H1 (cell line): Measurements from ENCODE around the gene DIPK1B. TPM values are rescaled to one million over a fixed set of nuclear protein-coding genes. Genes with fewer than 3 reads are reported as not detected.

Experiments
- CTCF ChIA-PET: fragments of 300-600 bp; sonication (Branson Sonifier 250); formaldehyde crosslinking; loops from one replicate; lab custom pipeline; 2021; ENCODE audit not compliant: partially characterized antibody; lab: Charles Lee
- POLR2A ChIA-PET: fragments of 300-600 bp; sonication (Branson Sonifier 250); formaldehyde crosslinking; loops from one replicate; lab custom pipeline; 2021; ENCODE audit warnings: inconsistent platforms; ENCODE audit not compliant: partially characterized antibody; lab: Charles Lee
- DNase-seq, 2 experiments: peaks; one replicate each; pipeline versions ENCODE4 v3.0.0 to v3.0.0-alpha.2; 2010 to 2022; ENCODE audit warnings: low spot score in 2 of 2, low read depth in 1 of 2, mixed read lengths in 1 of 2
- FAIRE-seq: peaks from 2 replicates; lab custom pipeline; 2011; peaks lifted over from hg19 to GRCh38; lab: Jason Lieb, UNC
- H2AFZ ChIP-seq: 2 replicates; pipeline ENCODE4 v1.8.1; 2012; ENCODE audit warnings: low read length, inconsistent platforms
- H2AK5ac ChIP-seq: 2 replicates; pipeline ENCODE4 v1.6.1; 2013; ENCODE audit warnings: low read depth, low read length
- H2BK120ac ChIP-seq: replicated peaks from 2 replicates; pipeline ENCODE3; 2013; ENCODE audit warnings: low read depth, low read length, inconsistent platforms
- H2BK12ac ChIP-seq: 2 replicates; pipeline ENCODE4 v1.6.1; 2013; ENCODE audit warnings: low read depth, low read length
- H2BK15ac ChIP-seq: 2 replicates; pipeline ENCODE4 v1.6.1; 2013; ENCODE audit warnings: low read length
- H2BK20ac ChIP-seq: 2 replicates; pipeline ENCODE4 v1.6.1; 2013; ENCODE audit warnings: low read length
- H2BK5ac ChIP-seq: 2 replicates; pipeline ENCODE4 v1.6.1; 2013; ENCODE audit warnings: low read depth, low read length
- H3K14ac ChIP-seq: 2 replicates; pipeline ENCODE4 v1.6.1; 2013; ENCODE audit warnings: inconsistent platforms; ENCODE audit not compliant: insufficient read length
- H3K18ac ChIP-seq: 2 replicates; pipeline ENCODE4 v1.6.1; 2013; ENCODE audit warnings: low read length; ENCODE audit errors: extremely low read depth
- H3K23ac ChIP-seq: 2 replicates; pipeline ENCODE4 v1.6.1; 2013; ENCODE audit warnings: inconsistent platforms; ENCODE audit not compliant: insufficient read length
- H3K23me2 ChIP-seq: 2 replicates; pipeline ENCODE4 v1.6.1; 2013; ENCODE audit warnings: low read depth, low read length
- H3K27ac ChIP-seq: 2 replicates; pipeline ENCODE4 v1.6.1; 2011; ENCODE audit warnings: low read depth, low read length, inconsistent platforms
- H3K27me3 ChIP-seq, 4 experiments: replicated peaks in 1 of 4; 1 replicate in 1 of 4; 2 replicates in 3 of 4; pipeline versions ENCODE4 v1.6.1 to v1.8.1; 2011 to 2013; ENCODE audit warnings: low read length in 3 of 4, mild to moderate bottlenecking in 3 of 4, inconsistent platforms in 2 of 4, mixed read lengths in 2 of 4, moderate library complexity in 1 of 4; ENCODE audit not compliant: control insufficient read depth in 3 of 4, insufficient read depth in 3 of 4; ENCODE audit errors: extremely low read depth in 1 of 4
- H3K36me3 ChIP-seq, 4 experiments: 2 replicates each; pipeline versions ENCODE4 v1.6.1 to v1.8.1; 2011 to 2013; ENCODE audit warnings: mild to moderate bottlenecking in 4 of 4, low read length in 3 of 4, moderate library complexity in 2 of 4, control low read depth in 1 of 4, inconsistent platforms in 1 of 4; ENCODE audit not compliant: insufficient read depth in 4 of 4, control insufficient read depth in 2 of 4
- H3K4ac ChIP-seq: replicated peaks from 2 replicates; pipeline ENCODE3; 2013; ENCODE audit warnings: low read length, low read depth, mixed read lengths, inconsistent platforms; ENCODE audit not compliant: insufficient read length
- H3K4me1 ChIP-seq, 4 experiments: replicated peaks in 1 of 4; 1 replicate in 1 of 4; 2 replicates in 3 of 4; pipeline versions ENCODE4 v1.6.1 to v1.8.1; 2011 to 2013; ENCODE audit warnings: low read length in 3 of 4, inconsistent platforms in 2 of 4, mixed read lengths in 1 of 4; ENCODE audit not compliant: insufficient read depth in 4 of 4, control insufficient read depth in 3 of 4
- H3K4me2 ChIP-seq, 2 experiments: 2 replicates each; pipeline versions ENCODE4 v1.6.1 to v1.8.1; 2011 to 2013; ENCODE audit warnings: low read depth in 2 of 2, low read length in 2 of 2, control low read depth in 1 of 2, inconsistent platforms in 1 of 2, mild to moderate bottlenecking in 1 of 2; ENCODE audit not compliant: insufficient read depth in 1 of 2
- H3K4me3 ChIP-seq, 4 experiments: fragments of 200-600, 300-600 bp in 1 of 4; sonication (generic), shearing (Covaris generic), sonication (Bioruptor Twin) in 1 of 4; 2 replicates each; pipeline versions ENCODE4 v1.5.1 to v1.8.1; 2011 to 2016; ENCODE audit warnings: low read length in 4 of 4, low read depth in 3 of 4, control low read depth in 2 of 4, inconsistent platforms in 2 of 4, mild to moderate bottlenecking in 2 of 4, mixed read lengths in 1 of 4, moderate library complexity in 1 of 4; ENCODE audit not compliant: insufficient read depth in 2 of 4; ENCODE audit errors: extremely low read depth in 1 of 4
- H3K56ac ChIP-seq: replicated peaks from 2 replicates; pipeline ENCODE3; 2013; ENCODE audit warnings: low read depth, mild to moderate bottlenecking, mixed read lengths, low read length, inconsistent platforms; ENCODE audit not compliant: insufficient read length
- H3K79me1 ChIP-seq: 2 replicates; pipeline ENCODE4 v1.6.1; 2013; ENCODE audit warnings: low read depth, low read length, control low read depth
- H3K79me2 ChIP-seq, 2 experiments: 2 replicates each; pipeline versions ENCODE4 v1.6.1 to v1.8.1; 2012 to 2013; ENCODE audit warnings: low read length in 2 of 2, mild to moderate bottlenecking in 2 of 2, inconsistent platforms in 1 of 2; ENCODE audit not compliant: insufficient read depth in 2 of 2, control insufficient read depth in 1 of 2
- H3K9ac ChIP-seq, 4 experiments: replicated peaks in 1 of 4; 1 replicate in 1 of 4; 2 replicates in 3 of 4; pipeline versions ENCODE4 v1.6.1 to v1.8.1; 2011 to 2013; ENCODE audit warnings: low read depth in 3 of 4, low read length in 3 of 4, control low read depth in 2 of 4, mild to moderate bottlenecking in 2 of 4, moderate library complexity in 2 of 4, inconsistent platforms in 1 of 4; ENCODE audit errors: extremely low read depth in 1 of 4
- H3K9me3 ChIP-seq, 2 experiments: 2 replicates each; pipeline versions ENCODE4 v1.6.1 to v1.8.1; 2012 to 2013; ENCODE audit warnings: mild to moderate bottlenecking in 2 of 2, moderate library complexity in 2 of 2, control low read depth in 1 of 2, inconsistent platforms in 1 of 2, low read depth in 1 of 2, low read length in 1 of 2, mixed read lengths in 1 of 2; ENCODE audit not compliant: insufficient read depth in 2 of 2
- H4K20me1 ChIP-seq, 2 experiments: replicated peaks in 1 of 2; 2 replicates each; pipeline versions ENCODE3 to v1.8.1; 2011 to 2013; ENCODE audit warnings: inconsistent platforms in 2 of 2, low read length in 2 of 2, mild to moderate bottlenecking in 1 of 2; ENCODE audit not compliant: insufficient read depth in 2 of 2, control insufficient read depth in 1 of 2
- H4K5ac ChIP-seq: 2 replicates; pipeline ENCODE4 v1.6.1; 2013; ENCODE audit warnings: low read length, low read depth, mixed read lengths, inconsistent platforms; ENCODE audit not compliant: insufficient read length
- H4K8ac ChIP-seq: 2 replicates; pipeline ENCODE4 v1.8.0; 2013; ENCODE audit warnings: mild to moderate bottlenecking, moderate library complexity, low read length, inconsistent platforms; ENCODE audit not compliant: insufficient read depth; ENCODE audit errors: extremely low read depth
- H4K91ac ChIP-seq: replicated peaks from 2 replicates; pipeline ENCODE3; 2013; ENCODE audit warnings: low read length, mixed read lengths, inconsistent platforms; ENCODE audit not compliant: insufficient read length
- ASH2L ChIP-seq: fragments of 200-600, 300-600 bp; sonication (generic); IDR thresholded peaks from one replicate; pipeline ENCODE4 v1.7.1; 2017; ENCODE audit warnings: low read length
- BACH1 ChIP-seq: IDR thresholded peaks from 2 replicates; pipeline ENCODE4 v1.6.1; 2012; ENCODE audit warnings: low read length, improper control_type of control experiment
- CEBPB ChIP-seq: IDR thresholded peaks from 2 replicates; pipeline ENCODE4 v1.6.1; 2012; ENCODE audit warnings: low read depth, low read length
- CHD1 ChIP-seq: IDR thresholded peaks from 2 replicates; pipeline ENCODE4 v1.6.1; 2012; ENCODE audit warnings: low read depth, low read length, improper control_type of control experiment
- JUN ChIP-seq: IDR thresholded peaks from 2 replicates; pipeline ENCODE4 v1.6.1; 2011; ENCODE audit warnings: low read depth, mild to moderate bottlenecking, improper control_type of control experiment, low read length
- PHF8 ChIP-seq: fragments of 200-600 bp; sonication (generic); conservative IDR thresholded peaks from 2 replicates; pipeline ENCODE4 v1.7.1; 2012; ENCODE audit warnings: low read depth, mild to moderate bottlenecking, inconsistent platforms, low read length, moderate library complexity
- RAD21 ChIP-seq, 2 experiments: IDR thresholded peaks in 1 of 2; conservative IDR thresholded peaks in 1 of 2; 2 replicates each; pipeline ENCODE4 v1.6.1; 2011; ENCODE audit warnings: low read depth in 2 of 2, low read length in 2 of 2, improper control_type of control experiment in 1 of 2, inconsistent platforms in 1 of 2, mild to moderate bottlenecking in 1 of 2, moderate library complexity in 1 of 2
- RBBP5 ChIP-seq: IDR thresholded peaks from 2 replicates; pipeline ENCODE4 v1.7.1; 2012; ENCODE audit warnings: low read depth, mild to moderate bottlenecking, inconsistent platforms, low read length, moderate library complexity, borderline replicate concordance
- SP2 ChIP-seq: IDR thresholded peaks from 2 replicates; pipeline ENCODE4 v1.6.1; 2012; ENCODE audit warnings: mild to moderate bottlenecking, low read length, inconsistent platforms
- SRF ChIP-seq: IDR thresholded peaks from 2 replicates; pipeline ENCODE4 v1.6.1; 2011; ENCODE audit warnings: mild to moderate bottlenecking, low read depth, low read length, moderate library complexity
- SUZ12 ChIP-seq: fragments of 200-600 bp; sonication (generic); IDR thresholded peaks from 2 replicates; pipeline ENCODE4 v1.6.1; 2012; ENCODE audit warnings: mild to moderate bottlenecking, inconsistent platforms, low read length, moderate library complexity, mixed read lengths
- TAF1 ChIP-seq: IDR thresholded peaks from 2 replicates; pipeline ENCODE4 v1.6.1; 2011; ENCODE audit warnings: mild to moderate bottlenecking, low read depth, low read length
- ZNF274 ChIP-seq: IDR thresholded peaks from 2 replicates; pipeline ENCODE4 v1.7.0; 2012; ENCODE audit warnings: low read length, borderline replicate concordance; ENCODE audit errors: extremely low read depth
- WGBS, 2 experiments: shearing (Covaris generic) in 1 of 2; methylation state at CpG; one replicate each; pipeline versions ENCODE4 v1.1.6 to v1.1.7; 2013 to 2015; ENCODE audit warnings: low lambda C conversion rate in 2 of 2, mixed read lengths in 2 of 2, inconsistent platforms in 1 of 2, low coverage in 1 of 2, missing lambda C conversion rate in 1 of 2; ENCODE audit not compliant: insufficient replicate concordance in 2 of 2, insufficient coverage in 1 of 2, insufficient read length in 1 of 2; ENCODE audit errors: extremely low coverage in 1 of 2, missing lambda C conversion rate in 1 of 2; 5-methylcytosine and 5-hydroxymethylcytosine counted together
- polyA plus RNA-seq, 7 experiments: library from polyadenylated mRNA; depleted of rRNA in 3 of 7; stranded (reverse) in 5 of 7; unstranded in 2 of 7; fragments of >200 nt in 5 of 7; fragments of 200-250 nt in 2 of 7; gene quantifications; 1 replicate in 5 of 7; 2 replicates in 1 of 7; 4 replicates in 1 of 7; pipeline versions ENCODE4 v1.2.1 to v1.2.3, GENCODE V29; 2011 to 2013; ENCODE audit warnings: missing spikeins in 2 of 7, mixed read lengths in 2 of 7
- total RNA-seq: library from RNA; stranded (reverse); fragmentation: NEBNext Ultra II Directional; extraction: Animal tissue kit (Norgen Biotek cat#: 25700); gene quantifications from 2 replicates; pipeline ENCODE4 v1.2.1, GENCODE V29; 2021

DIPK1B gene
- total and polyA plus RNA-seq, 2 of the 8 experiments (the other 6 are each of a cell fraction or from before 2014, with no cell fraction given), result 32.3 to 64.8 TPM

- H4K91ac ChIP-seq, result no peak overlapping the region
- H2BK15ac ChIP-seq, result no peak overlapping the region
- no peaks in the 10 kb centered on the region; a peak in 1 of 7 replicates for H3K27me3 ChIP-seq
- no peak overlapping the region for H2AFZ ChIP-seq
- H3K9me3 ChIP-seq, result no peaks in the 10 kb centered on the region; a peak in 1 of 4 replicates
- no peaks in the 10 kb centered on the region; a peak in 1 of 7 replicates for H3K4me1 ChIP-seq
- POLR2A ChIA-PET, result interaction anchor here (3.3 to 14.1 kb wide), 2 partner anchors 8 to 19 kb away, joined by 24 to 223 read pairs; partner anchors contain the start of gene DIPK1B
- H3K27ac ChIP-seq, result no peak overlapping the region
- no peak overlapping the region for H2BK12ac ChIP-seq
- H4K8ac ChIP-seq, result no peak overlapping the region
- no peak overlapping the region for H4K5ac ChIP-seq
- no peak overlapping the region for H3K4me2 ChIP-seq
- H3K9ac ChIP-seq, result no peak overlapping the region
- FAIRE-seq (no peak), DNase-seq (no peak)
- CTCF ChIA-PET, result interaction anchor here (0.7 kb wide), 1 partner anchor 22 kb away, joined by 5 read pairs; the partner anchor contains the start of gene LCN8
- H2BK5ac ChIP-seq, result no peak overlapping the region
- H3K23ac ChIP-seq, result no peak overlapping the region
- H3K79me1 ChIP-seq, result no peaks in the 10 kb centered on the region; the same call in 1 of the 2 replicates
- no peaks in the 10 kb centered on the region for H3K36me3 ChIP-seq
- no peak overlapping the region for H3K4ac ChIP-seq
- H4K20me1 ChIP-seq, result no peaks in the 10 kb centered on the region
- H3K79me2 ChIP-seq, result no peaks in the 10 kb centered on the region
- H2BK120ac ChIP-seq, result no peak overlapping the region
- no peak overlapping the region for H3K18ac ChIP-seq
- H3K14ac ChIP-seq, result no peak overlapping the region
- H3K4me3 ChIP-seq, result no peak overlapping the region
- 84% methylated on average over 11 of the region's 21 CpGs; no CpG with 5 or more reads in 1 of the 2 experiments for WGBS, 2 experiments
- H2BK20ac ChIP-seq, result no peak overlapping the region
- no peaks in the 10 kb centered on the region for H3K23me2 ChIP-seq
- no peak overlapping the region for H2AK5ac ChIP-seq
- H3K56ac ChIP-seq, result no peak overlapping the region
- TF ChIP-seq TAF1, result no peak
- TF ChIP-seq SP2, result no peak
- no peak for TF ChIP-seq ZNF274
- no peak for TF ChIP-seq RAD21 (IDR thresholded peaks at IDR 0.05 in 1 of 2, conservative IDR thresholded peaks at IDR 0.05 in 1 of 2; ENCODE audit: low read depth in 2 of 2, low read length in 2 of 2)
- no peak for TF ChIP-seq CEBPB
- no peak for TF ChIP-seq SUZ12
- no peak for TF ChIP-seq BACH1
- TF ChIP-seq RBBP5, result no peak
- TF ChIP-seq ASH2L, result no peak
- no peak for TF ChIP-seq SRF
- no peak for TF ChIP-seq JUN
- no peak for TF ChIP-seq PHF8
- no peak for TF ChIP-seq CHD1
Measured at GRCh38 chr9:136735812-136736480, 23.6 kb downstream of the DIPK1B start.
